ENCODE results near the gene KIT.
A peak's percentile ranks its signal among the peaks of the same experiment; 100 is the strongest.

Gene KIT

GRCh38 chr4:54661169-54661568 lies 3.4 kb downstream of the KIT start:
- DNase-seq: no peak

GRCh38 chr4:54661686-54662085 lies 3.9 kb downstream of the KIT start:
- no peak for DNase-seq

GRCh38 chr4:54662123-54662522 lies 4.4 kb downstream of the KIT start:
- no peak for DNase-seq

DNA sequence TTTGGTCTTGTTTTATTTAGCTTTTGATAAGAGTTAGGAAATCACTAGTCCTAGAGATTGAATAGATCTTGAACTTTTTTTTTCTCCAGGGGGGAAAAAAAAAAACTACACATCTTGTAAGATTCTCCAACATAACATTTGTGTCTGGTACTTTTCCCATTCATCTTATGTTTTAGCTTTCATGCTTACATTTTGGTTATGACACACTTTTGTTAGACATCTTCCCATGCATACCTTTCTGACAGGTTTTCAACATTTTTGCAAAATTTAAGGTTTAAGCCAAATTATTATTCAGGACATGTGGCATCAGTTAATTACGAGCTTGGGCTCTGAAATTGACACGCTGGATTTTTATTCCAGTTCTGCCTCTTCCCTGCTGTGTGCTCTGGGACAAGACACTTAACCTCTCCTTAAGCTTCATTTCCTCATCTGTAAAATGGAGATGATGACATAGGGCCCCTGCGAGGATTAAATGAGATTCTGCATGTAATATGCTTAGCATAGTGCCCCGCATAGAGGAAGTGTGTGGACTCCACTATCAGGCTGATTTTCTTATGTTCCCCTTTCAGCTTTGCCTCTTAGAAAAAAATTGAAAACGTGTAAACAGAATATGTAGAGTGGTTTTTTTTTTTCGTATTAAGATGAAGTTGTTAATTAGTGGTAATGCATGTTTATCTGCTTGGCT lies 5.3 kb downstream of the KIT start:
- DNase-seq: no peak

DNA sequence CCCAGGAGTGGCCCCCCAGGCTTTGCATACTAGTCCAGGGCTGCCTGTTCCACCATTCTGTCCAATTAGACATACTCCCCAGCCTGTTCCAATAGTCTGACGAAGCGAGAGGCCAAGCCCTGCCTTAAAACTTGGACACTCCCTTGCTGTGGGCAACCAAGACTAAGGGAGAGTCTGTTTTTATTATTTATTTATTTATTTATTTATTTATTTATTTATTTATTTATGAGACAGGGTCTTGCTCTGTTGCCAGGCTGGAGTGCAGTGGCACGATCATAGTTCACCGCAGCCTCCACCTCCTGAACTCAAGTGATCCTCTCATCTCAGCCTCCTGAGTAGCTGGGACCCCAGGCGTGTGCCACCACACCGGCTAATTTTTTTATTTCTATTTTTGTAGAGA lies 6.6 kb downstream of the KIT start:
- DNase-seq: no peak

DNA sequence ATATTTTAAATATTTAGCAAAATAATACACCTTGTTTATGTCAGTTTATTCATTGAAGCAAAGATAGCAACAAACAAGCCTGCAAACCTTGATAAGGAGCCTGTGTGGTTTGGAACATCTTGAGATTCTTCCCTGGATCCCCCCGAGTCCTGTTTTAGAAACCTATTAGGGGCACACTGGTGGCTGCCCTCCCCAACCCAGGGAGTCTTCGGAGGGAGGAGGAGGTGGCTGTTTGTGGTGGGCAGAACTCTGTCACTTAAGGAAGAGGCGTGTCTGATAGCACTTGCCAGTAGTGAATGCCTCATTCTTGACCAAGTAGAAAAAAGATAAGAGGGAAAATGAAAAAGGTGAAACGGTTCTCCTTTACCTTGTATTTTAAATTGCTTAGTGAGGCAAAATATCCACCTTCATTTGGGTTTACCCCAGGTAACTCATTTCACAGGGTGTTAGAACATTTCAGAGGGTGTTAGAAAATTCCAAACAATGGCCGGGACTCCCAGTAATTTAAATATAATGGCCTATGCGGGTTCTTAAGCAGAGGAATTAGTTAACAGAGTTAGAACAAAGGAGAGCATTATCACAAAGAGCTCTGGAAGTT lies 10.4 kb downstream of the KIT start:
- no peak for DNase-seq

DNA sequence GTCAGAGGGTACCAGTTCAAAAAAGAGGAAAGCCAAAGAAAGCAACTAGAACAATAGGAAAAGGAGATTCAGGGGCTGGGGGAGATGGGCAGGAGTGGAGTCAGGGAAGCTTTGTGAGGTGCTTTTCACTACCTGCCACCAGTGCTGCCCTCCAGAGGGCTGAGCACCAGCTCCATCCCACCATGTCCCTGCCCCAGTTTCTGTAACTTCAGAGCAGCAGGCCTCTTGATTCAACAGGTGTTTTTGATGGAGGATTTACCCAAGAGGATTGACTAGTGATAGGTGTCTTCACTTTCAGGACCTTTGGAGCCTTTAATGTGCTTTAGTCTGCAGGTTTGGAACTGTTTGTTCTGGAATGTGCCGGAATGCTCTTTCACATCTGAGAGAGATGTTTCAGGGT lies 12.1 kb downstream of the KIT start:
- no peak for DNase-seq

DNA sequence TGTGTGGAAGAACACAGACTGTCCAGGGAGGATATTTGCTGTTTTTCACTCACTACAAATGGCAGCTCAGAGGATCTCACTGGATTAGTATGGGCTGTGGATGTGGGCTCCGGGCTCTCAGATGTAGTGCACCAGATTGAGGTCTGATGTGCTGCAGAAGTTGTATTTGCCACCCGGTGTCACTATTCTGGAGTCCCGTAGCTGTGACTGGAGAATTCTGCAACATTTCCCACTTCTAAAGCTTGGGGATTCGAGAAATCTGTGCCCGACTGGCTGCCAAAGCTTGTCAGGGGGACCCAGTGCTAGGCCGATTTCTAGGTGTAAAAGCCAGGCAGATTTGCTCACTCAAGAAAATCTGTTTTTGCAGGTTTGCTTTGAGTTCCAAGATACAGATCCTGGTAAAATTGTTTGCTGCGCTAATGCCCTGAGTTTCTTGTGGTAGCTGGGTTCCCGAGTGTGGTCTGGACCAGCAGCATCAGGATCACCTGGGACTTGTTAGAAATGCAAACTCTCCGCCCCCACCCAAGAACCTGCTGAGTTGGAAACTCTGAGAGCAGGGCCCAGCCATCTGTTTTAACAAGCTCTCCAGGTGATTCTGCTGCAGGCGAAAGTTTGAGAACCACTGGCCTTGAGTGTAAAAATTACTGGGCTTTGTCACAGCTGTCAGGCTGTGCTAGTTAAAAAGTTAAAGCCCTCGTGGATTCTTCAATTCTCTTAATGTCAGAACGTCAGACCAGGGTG lies 18.1 kb downstream of the KIT start:
- no peak for DNase-seq

GRCh38 chr4:54676658-54677057 lies 18.9 kb downstream of the KIT start:
- DNase-seq: no peak

- DNase-seq: no peak
Measured at GRCh38 chr4:54677416-54677815, 19.7 kb downstream of the KIT start.

DNA sequence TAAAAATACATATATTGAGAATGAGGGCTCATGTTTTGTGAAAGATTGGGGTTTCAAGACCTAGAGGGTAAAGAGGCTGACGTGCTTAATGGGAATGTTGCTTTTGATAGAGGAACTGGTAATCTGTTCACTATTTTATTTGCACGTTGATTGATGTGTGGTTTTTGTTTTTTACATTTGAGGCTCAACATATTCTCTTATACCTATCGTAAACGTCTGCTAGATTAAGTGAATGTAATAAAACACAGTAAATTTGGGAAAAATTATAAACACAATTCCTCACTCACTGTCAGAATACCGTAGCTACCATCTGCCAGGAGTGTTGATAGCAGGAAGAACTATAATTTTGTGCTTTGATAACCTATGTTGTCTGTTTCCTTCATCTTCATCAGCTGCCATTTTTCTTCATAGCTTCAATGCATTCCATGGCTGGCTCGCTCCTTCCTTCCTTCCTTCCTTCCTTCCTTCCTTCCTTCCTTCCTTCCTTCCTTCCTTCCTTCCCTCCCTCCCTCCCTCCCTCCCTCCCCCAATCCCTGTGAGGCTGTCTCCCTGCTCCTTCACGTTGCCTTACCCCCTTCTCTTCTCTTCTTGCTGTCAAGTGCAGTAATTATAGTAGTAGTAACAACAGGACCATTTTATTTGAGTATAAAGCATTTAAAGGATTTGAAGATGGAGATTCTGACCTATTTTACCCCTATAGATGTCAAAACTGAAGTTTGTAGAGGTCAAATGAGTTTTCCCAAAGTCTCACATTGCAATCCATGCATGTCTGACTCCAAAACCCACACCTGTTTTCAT lies 20.3 kb downstream of the KIT start:
- no peak for DNase-seq

DNA sequence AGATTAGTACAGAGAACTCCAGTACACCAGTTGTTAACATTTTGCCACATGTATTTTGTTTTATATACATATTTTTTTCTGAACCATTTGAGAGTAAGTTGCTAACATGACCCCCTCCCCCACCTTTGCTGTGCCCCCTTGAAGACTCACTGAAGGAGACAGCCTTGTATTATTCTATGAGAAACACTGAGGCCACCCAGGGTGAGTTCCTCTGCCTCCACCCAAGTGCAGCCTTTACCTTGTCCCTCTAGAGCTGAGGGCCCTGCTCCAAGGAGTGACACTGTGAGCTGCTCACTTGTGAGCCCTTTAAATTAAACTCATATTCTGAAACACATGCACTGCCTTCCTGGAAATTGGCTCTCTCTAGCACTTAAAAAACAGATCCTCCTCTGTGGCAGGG lies 21.1 kb downstream of the KIT start:
- DNase-seq: no peak

DNA sequence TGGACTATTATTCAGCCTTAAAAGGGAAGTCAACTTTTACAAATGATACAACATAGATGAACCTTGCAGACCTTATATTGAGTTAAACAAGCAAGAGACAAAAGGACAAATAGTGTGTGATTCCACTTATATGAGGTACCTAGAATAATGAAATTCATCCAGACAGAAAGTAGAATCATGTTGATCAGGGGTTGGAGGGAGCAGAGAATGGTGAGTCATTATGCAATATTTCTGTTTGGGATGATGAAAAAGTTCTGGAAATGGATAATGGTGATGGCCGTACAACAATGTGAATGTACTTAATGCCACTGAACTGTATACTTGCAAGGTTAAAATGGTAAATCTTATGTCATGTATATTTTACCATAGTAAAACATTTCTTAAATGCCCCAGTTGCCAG lies 22.1 kb downstream of the KIT start:
- DNase-seq: no peak

- DNase-seq: peak; percentile 71
Measured at GRCh38 chr4:54683616-54684346, 26.0 kb downstream of the KIT start.

DNA sequence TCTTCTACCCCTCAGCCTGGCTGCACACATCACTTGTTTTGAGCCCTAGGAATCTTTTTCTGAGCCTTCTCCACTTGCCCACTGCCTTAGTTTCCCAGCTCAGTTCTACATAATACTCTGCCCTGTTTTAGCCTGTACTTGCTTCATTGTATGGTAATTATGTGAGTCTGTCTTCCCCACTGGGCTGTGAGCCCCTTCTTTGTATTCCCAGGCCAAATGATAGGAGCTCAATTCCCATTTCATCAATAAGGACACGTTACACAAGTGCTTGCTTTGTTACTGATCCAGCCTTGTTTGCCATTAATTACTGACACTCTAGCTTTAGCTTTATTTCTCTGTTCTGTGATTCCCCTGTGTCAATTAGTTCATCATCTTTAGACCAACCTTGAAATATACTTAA lies 28.1 kb downstream of the KIT start:
- no peak for DNase-seq

- no peak for DNase-seq
Measured at GRCh38 chr4:54687887-54688841, 30.4 kb downstream of the KIT start.

- no peak for DNase-seq
Measured at GRCh38 chr4:54695337-54695736, 37.6 kb downstream of the KIT start.

GRCh38 chr4:54695788-54696187 lies 38.0 kb downstream of the KIT start:
- no peak for DNase-seq

GRCh38 chr4:54696649-54697048 lies 38.9 kb downstream of the KIT start:
- DNase-seq: no peak

DNA sequence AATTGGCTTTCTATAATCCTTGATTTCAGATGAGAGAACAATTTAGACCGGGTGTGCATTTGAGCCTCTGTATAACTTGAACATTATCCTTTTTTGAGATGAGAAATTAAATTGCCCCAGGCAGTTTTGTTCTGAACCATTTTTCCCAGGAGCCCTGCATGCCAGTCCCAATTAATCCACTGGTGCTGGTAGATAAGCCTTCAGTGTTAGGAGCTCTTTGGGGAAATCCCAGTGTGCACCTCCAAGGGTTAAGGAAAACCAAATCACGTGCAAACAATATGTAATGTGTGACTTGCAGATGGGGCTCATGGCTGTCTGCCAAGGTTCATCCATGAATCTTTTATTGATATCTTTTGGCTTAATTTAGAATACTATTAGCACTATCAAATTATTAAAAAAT lies 43.2 kb downstream of the KIT start:
- DNase-seq: no peak

DNA sequence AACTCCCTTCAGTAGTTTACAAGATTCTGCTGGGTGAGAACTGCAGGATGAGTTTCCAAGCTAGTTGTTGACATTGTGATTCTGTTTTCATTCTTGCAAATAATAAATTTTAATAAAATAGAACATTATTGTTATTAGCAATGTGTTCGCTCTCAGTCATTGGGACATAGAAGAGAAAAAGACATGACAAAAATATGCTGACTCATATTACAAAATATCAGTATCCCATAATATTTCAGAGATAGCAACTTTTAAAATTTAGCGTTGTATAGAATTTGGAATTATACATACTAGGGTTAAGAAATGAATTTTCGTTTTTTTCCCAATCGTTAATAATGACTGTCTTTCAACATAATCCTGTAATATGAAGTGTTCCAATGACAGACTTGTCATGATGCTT lies 45.4 kb downstream of the KIT start:
- no peak for DNase-seq

DNA sequence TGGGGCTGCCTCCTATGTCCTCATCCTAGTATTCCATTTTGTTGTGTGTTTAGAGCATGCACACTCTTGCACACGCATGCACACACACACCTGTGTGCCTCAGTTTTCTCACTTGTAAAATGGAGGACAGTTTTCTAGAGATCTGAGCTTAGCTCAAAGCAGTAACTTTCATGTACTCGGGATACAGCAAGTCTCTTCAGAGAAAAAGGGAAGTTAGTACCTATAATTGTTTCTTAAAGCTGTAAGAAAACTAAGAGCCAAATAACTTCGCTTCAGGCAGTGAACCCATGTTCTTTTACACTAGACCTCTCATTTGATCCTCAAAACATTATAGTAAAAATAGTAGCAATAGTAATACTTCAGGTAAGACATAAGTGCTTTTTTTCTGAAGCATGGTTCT lies 49.6 kb downstream of the KIT start:
- DNase-seq: no peak

Measured in activated CD8-positive, alpha-beta memory T cell treated with anti-CD3 and anti-CD28 coated beads for 24 hours (primary cell).